ENCODE data around the gene MIGA1.
"Not testable (repeated sequence)": the region's sequence is repeated elsewhere in the genome, so short reads cannot be mapped to it uniquely, and the experiment has no call there.

DNA sequence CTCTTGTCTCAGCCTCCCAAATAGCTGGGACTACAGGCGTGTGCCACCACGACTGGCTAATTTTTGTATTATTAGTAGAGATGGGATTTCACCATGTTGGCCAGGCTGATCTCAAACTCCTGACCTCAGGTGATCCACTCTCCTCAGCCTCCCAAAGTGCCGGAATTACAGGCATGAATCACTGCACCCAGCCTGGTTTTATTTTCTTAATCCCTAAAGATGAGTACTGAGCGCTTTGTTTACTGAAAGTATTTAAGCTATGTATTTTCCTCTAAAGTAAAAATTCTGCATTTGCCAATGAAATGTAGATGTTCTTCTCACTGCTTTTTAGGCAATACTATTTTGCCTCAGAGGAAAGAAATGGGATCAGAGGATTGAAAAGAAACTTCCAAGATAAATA is 30.0 kb upstream of the MIGA1 start:
- not testable (repeated sequence) for TF ChIP-seq SMC3 (IDR thresholded peaks at IDR 0.05); KDM5A (IDR thresholded peaks at IDR 0.05); EP300 (IDR thresholded peaks at IDR 0.05); CTCF (IDR thresholded peaks at IDR 0.05); CBX8 (IDR thresholded peaks at IDR 0.05); MYC (IDR thresholded peaks at IDR 0.05; ENCODE audit: borderline replicate concordance, low read length); HDAC2 (IDR thresholded peaks at IDR 0.05); TFCP2L1 (CRISPR knock-in tag; IDR thresholded peaks at IDR 0.05); SREBF2 (IDR thresholded peaks at IDR 0.05); FOXS1 (CRISPR knock-in tag; IDR thresholded peaks at IDR 0.05)
- TF ChIP-seq, protein P1, sequence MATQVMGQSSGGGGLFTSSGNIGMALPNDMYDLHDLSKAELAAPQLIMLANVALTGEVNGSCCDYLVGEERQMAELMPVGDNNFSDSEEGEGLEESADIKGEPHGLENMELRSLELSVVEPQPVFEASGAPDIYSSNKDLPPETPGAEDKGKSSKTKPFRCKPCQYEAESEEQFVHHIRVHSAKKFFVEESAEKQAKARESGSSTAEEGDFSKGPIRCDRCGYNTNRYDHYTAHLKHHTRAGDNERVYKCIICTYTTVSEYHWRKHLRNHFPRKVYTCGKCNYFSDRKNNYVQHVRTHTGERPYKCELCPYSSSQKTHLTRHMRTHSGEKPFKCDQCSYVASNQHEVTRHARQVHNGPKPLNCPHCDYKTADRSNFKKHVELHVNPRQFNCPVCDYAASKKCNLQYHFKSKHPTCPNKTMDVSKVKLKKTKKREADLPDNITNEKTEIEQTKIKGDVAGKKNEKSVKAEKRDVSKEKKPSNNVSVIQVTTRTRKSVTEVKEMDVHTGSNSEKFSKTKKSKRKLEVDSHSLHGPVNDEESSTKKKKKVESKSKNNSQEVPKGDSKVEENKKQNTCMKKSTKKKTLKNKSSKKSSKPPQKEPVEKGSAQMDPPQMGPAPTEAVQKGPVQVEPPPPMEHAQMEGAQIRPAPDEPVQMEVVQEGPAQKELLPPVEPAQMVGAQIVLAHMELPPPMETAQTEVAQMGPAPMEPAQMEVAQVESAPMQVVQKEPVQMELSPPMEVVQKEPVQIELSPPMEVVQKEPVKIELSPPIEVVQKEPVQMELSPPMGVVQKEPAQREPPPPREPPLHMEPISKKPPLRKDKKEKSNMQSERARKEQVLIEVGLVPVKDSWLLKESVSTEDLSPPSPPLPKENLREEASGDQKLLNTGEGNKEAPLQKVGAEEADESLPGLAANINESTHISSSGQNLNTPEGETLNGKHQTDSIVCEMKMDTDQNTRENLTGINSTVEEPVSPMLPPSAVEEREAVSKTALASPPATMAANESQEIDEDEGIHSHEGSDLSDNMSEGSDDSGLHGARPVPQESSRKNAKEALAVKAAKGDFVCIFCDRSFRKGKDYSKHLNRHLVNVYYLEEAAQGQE (IDR thresholded peaks at IDR 0.05): not testable (repeated sequence)
- TF ChIP-seq, protein P2, sequence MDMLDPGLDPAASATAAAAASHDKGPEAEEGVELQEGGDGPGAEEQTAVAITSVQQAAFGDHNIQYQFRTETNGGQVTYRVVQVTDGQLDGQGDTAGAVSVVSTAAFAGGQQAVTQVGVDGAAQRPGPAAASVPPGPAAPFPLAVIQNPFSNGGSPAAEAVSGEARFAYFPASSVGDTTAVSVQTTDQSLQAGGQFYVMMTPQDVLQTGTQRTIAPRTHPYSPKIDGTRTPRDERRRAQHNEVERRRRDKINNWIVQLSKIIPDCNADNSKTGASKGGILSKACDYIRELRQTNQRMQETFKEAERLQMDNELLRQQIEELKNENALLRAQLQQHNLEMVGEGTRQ (IDR thresholded peaks at IDR 0.05): not testable (repeated sequence)
